ENCODE results near the gene KLHL29. TPM values are rescaled to one million over a fixed set of nuclear protein-coding genes. Genes with fewer than 3 reads are reported as not detected.

Gene KLHL29
- total RNA-seq, 4 donors from 2014 or later: 39.6 to 52.0 (median 40.4) TPM

DNA sequence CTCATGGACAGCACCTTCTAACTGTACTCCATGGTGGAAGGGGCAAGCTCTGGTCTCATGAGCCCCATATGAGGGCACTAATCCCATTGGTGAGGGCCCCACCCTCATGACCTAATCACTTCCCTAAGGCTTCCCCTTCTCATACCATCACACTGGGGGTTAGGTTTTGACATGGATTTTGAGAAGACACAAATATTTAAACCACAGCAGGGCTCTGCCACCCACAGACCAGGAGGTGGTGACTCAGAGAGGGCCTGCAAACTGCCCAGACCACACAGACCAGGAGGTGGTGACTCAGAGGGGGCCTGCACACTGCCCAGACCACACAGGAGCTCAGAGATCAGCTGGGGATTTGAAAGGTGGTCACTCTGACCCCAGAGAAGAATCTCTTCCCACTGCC, 222.0 kb downstream of the KLHL29 start:
- no peaks in the 10 kb centered on the region for H3K27me3 ChIP-seq
- no peak for DNase-seq (ENCODE audit: low spot score in 2 of 2)
- peaks cover 0 to 21% (median 0%) of the 10 kb centered on the region in 4 donors for H3K9me3 ChIP-seq
- H3K36me3 ChIP-seq: peaks cover 0 to 10% (median 0%) of the 10 kb centered on the region in 3 donors
- H3K4me3 ChIP-seq: no peak overlapping the region
- no peak overlapping the region for H3K27ac ChIP-seq
- peaks cover 0 to 16% (median 3%) of the 10 kb centered on the region in 4 donors for H3K4me1 ChIP-seq
- TF ChIP-seq, protein P1, sequence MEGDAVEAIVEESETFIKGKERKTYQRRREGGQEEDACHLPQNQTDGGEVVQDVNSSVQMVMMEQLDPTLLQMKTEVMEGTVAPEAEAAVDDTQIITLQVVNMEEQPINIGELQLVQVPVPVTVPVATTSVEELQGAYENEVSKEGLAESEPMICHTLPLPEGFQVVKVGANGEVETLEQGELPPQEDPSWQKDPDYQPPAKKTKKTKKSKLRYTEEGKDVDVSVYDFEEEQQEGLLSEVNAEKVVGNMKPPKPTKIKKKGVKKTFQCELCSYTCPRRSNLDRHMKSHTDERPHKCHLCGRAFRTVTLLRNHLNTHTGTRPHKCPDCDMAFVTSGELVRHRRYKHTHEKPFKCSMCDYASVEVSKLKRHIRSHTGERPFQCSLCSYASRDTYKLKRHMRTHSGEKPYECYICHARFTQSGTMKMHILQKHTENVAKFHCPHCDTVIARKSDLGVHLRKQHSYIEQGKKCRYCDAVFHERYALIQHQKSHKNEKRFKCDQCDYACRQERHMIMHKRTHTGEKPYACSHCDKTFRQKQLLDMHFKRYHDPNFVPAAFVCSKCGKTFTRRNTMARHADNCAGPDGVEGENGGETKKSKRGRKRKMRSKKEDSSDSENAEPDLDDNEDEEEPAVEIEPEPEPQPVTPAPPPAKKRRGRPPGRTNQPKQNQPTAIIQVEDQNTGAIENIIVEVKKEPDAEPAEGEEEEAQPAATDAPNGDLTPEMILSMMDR (IDR thresholded peaks at IDR 0.05): no peak

- 65 to 73% methylated on average over 3 of the region's 3 CpGs for WGBS, 2 donors
- H3K4me1 ChIP-seq: peaks cover 0 to 6% (median 0%) of the 10 kb centered on the region in 4 donors
- no peaks in the 10 kb centered on the region for H3K27me3 ChIP-seq
- peaks cover 0 to 23% (median 0%) of the 10 kb centered on the region in 4 donors for H3K9me3 ChIP-seq
- DNase-seq (ENCODE audit: low spot score in 2 of 2): no peak
- H3K27ac ChIP-seq: no peak overlapping the region
- TF ChIP-seq, protein P1 (IDR thresholded peaks at IDR 0.05): no peak
- no peak for TF ChIP-seq EP300 (IDR thresholded peaks at IDR 0.05)
- no peak for TF ChIP-seq POLR2A (IDR thresholded peaks at IDR 0.05)
- peaks cover 0 to 10% (median 0%) of the 10 kb centered on the region in 3 donors for H3K36me3 ChIP-seq
- no peak overlapping the region for H3K4me3 ChIP-seq
Observed at GRCh38 chr2:23607925-23608324, 222.9 kb downstream of the KLHL29 start.

GRCh38 chr2:23609254-23609653, 224.3 kb downstream of the KLHL29 start:
- Histone ChIP-seq H3K9me3 (peaks cover 0 to 23% (median 0%) of the 10 kb centered on the region in 4 donors), H3K4me1 (no peaks in the 10 kb centered on the region), H3K27ac (no peak overlapping the region), H3K27me3 (no peaks in the 10 kb centered on the region), H3K36me3 (peaks cover 0 to 10% (median 0%) of the 10 kb centered on the region in 3 donors), H3K4me3 (no peak overlapping the region)
- DNase-seq (ENCODE audit: low spot score in 2 of 2): no peak
- no peak for TF ChIP-seq EP300 (IDR thresholded peaks at IDR 0.05)
- TF ChIP-seq, protein P1 (IDR thresholded peaks at IDR 0.05): no peak
- TF ChIP-seq POLR2A (IDR thresholded peaks at IDR 0.05): no peak
- 91 to 92% methylated on average over 7 of the region's 7 CpGs for WGBS, 2 donors

DNA sequence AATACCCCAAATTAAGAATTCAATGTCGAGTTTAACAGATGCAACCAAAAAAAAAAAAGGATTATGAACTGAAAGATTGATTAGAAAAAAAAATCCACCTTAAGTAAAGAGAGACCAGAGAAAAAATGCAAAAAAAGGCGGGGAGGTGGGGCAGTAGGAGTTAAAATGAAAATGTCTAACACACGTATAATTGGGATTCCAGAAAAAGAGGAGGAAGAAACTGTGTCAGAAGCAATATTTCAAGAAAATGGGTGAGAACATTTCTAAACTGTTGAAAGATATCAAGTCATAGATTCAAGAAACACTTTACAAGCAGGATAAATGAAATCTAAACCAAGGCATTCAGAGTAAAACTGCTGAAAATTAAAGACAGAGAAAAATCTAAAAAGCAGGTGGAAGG, 226.9 kb downstream of the KLHL29 start:
- H3K4me1 ChIP-seq: peaks cover 0 to 25% (median 8%) of the 10 kb centered on the region in 4 donors
- H3K9me3 ChIP-seq: peaks cover 0 to 17% (median 0%) of the 10 kb centered on the region in 4 donors
- H3K36me3 ChIP-seq: peaks cover 0 to 10% (median 0%) of the 10 kb centered on the region in 3 donors
- no peak for TF ChIP-seq EP300 (IDR thresholded peaks at IDR 0.05)
- TF ChIP-seq, protein P1 (IDR thresholded peaks at IDR 0.05): no peak
- TF ChIP-seq POLR2A (IDR thresholded peaks at IDR 0.05): no peak
- DNase-seq (ENCODE audit: low spot score in 2 of 2): no peak
- H3K27ac ChIP-seq: no peak overlapping the region
- no peak overlapping the region for H3K4me3 ChIP-seq
- 88 to 94% methylated on average over 3 of the region's 3 CpGs for WGBS, 2 donors
- H3K27me3 ChIP-seq: no peaks in the 10 kb centered on the region

DNA sequence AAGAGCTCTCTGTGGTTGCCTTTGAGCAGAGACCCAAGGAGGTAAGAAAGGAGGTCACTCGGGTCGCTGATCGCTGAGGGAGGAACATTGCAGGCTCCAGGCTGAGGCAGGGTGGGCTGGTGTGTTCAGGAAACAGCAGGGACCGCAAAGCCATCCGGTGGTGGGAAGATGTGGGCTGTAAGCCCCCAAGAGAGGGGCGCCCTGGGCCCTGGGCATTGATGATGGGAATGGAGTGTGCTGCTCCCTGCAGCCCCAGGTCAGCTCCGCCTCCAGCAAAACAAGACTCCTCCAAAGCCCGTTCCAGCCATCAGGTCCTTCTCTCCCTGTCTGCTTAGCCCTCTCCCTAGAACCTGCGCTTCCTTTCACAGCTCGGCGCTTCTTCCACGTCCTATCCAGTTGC, 229.7 kb downstream of the KLHL29 start:
- Histone ChIP-seq H3K27ac (peak overlapping the region in 1 of 4 donors; percentile 89), H3K27me3 (no peaks in the 10 kb centered on the region), H3K4me1 (peaks cover 0 to 54% (median 28%) of the 10 kb centered on the region in 4 donors), H3K9me3 (peaks cover 0 to 13% (median 0%) of the 10 kb centered on the region in 4 donors), H3K36me3 (peaks cover 0 to 10% (median 0%) of the 10 kb centered on the region in 3 donors), H3K4me3 (no peak overlapping the region)
- TF ChIP-seq POLR2A (IDR thresholded peaks at IDR 0.05): no peak
- TF ChIP-seq EP300 (IDR thresholded peaks at IDR 0.05): no peak
- TF ChIP-seq, protein P1 (IDR thresholded peaks at IDR 0.05): no peak
- no peak for DNase-seq (ENCODE audit: low spot score in 2 of 2)
- 66 to 70% methylated on average over 12 of the region's 12 CpGs for WGBS, 2 donors

All from tibial nerve (tissue), 4 donors.